HepG2 (cell line): ENCODE results near the gene TBC1D12. TPM values are rescaled to one million over a fixed set of nuclear protein-coding genes. Genes with fewer than 3 reads are reported as not detected.
A peak's percentile ranks its signal among the peaks of the same experiment; 100 is the strongest.

ENCODE experiments used
- ATAC-seq: fragments of 200-7000 bp; cut with Tn5 transposase; 3 replicates; pipeline ENCODE4 v1.9.1; 2020; ENCODE audit warnings: mild to moderate bottlenecking, moderate library complexity
- BruUV-seq: library from RNA; stranded (reverse); fragments of 400-500 nt; replicated peaks from 2 replicates; lab custom pipeline; 2021; lab: Mats Ljungman, UMichigan
- CTCF ChIA-PET: fragments of 300-600 bp; formaldehyde crosslinking; extraction: SDS; loops from one replicate; lab custom pipeline; 2021; ENCODE audit warnings: low total read pairs, inconsistent platforms, low intra/inter-chr PET ratio; lab: Yijun Ruan, JAX
- POLR2A ChIA-PET: fragments of 350-600 bp; sonication (Branson Sonifier 250); formaldehyde crosslinking; loops from one replicate; lab custom pipeline; 2020; ENCODE audit warnings: antibody characterized with exemption, inconsistent platforms; lab: Yijun Ruan, JAX
- DNase-seq: peaks from one replicate; pipeline ENCODE4 v3.0.0-alpha.2; 2015; ENCODE audit warnings: low spot score
- FAIRE-seq: peaks from 3 replicates; lab custom pipeline; 2011; peaks lifted over from hg19 to GRCh38; lab: Jason Lieb, UNC
- H2AFZ ChIP-seq: one replicate; pipeline ENCODE4 v1.6.1; 2011; ENCODE audit warnings: low read length, inconsistent platforms
- H3K27ac ChIP-seq: fragments of 300-600 bp; 3 replicates; pipeline ENCODE4 v1.8.0; 2011; ENCODE audit warnings: mixed run types, mild to moderate bottlenecking, mixed read lengths, low read length, inconsistent platforms; ENCODE audit not compliant: insufficient read depth; ENCODE audit errors: extremely low read length
- H3K27me3 ChIP-seq, 2 experiments: fragments of 200-600 bp in 1 of 2; 2 replicates in 1 of 2; 3 replicates in 1 of 2; pipeline versions ENCODE4 v1.6.0 to v1.8.0; 2011; ENCODE audit warnings: low read length in 2 of 2, mild to moderate bottlenecking in 2 of 2, moderate library complexity in 2 of 2, inconsistent platforms in 1 of 2; ENCODE audit not compliant: insufficient read depth in 2 of 2, control insufficient read depth in 1 of 2
- H3K36me3 ChIP-seq, 2 experiments: fragments of 200-600 bp in 1 of 2; replicated peaks in 1 of 2; 2 replicates in 1 of 2; 3 replicates in 1 of 2; pipeline versions ENCODE4 v1.5.1 to v1.8.0; 2011; ENCODE audit warnings: low read length in 2 of 2, inconsistent platforms in 1 of 2; ENCODE audit not compliant: insufficient read depth in 2 of 2, control insufficient read depth in 1 of 2
- H3K4me1 ChIP-seq: 2 replicates; pipeline ENCODE4 v1.5.1; 2012; ENCODE audit warnings: low read length, inconsistent platforms; ENCODE audit not compliant: insufficient read depth
- H3K4me2 ChIP-seq: 2 replicates; pipeline ENCODE4 v1.6.0; 2011; ENCODE audit warnings: low read depth, low read length, inconsistent platforms
- H3K4me3 ChIP-seq, 3 experiments: fragments of 200-600 bp in 1 of 3; sonication (generic), shearing (Covaris generic) in 1 of 3; replicated peaks in 1 of 3; 2 replicates each; pipeline ENCODE4 v1.5.1; 2011 to 2016; ENCODE audit warnings: low read length in 3 of 3, inconsistent platforms in 2 of 3, low read depth in 2 of 3, mild to moderate bottlenecking in 2 of 3, control low read depth in 1 of 3, mixed read lengths in 1 of 3; ENCODE audit not compliant: insufficient read depth in 1 of 3
- H3K79me2 ChIP-seq: one replicate; pipeline ENCODE4 v1.6.1; 2011; ENCODE audit warnings: low read length, inconsistent platforms; ENCODE audit not compliant: insufficient read depth
- H3K9ac ChIP-seq: 2 replicates; pipeline ENCODE4 v1.6.0; 2011; ENCODE audit warnings: mild to moderate bottlenecking, low read depth, low read length, inconsistent platforms; ENCODE audit not compliant: insufficient read depth
- H3K9me3 ChIP-seq: 2 replicates; pipeline ENCODE4 v1.5.1; 2012; ENCODE audit warnings: mild to moderate bottlenecking, low read length
- H4K20me1 ChIP-seq: 2 replicates; pipeline ENCODE4 v1.6.0; 2011; ENCODE audit warnings: inconsistent platforms, mild to moderate bottlenecking, low read length, moderate library complexity; ENCODE audit not compliant: insufficient read depth
- ARNT ChIP-seq: fragments of 450-650 bp; IDR thresholded peaks from 2 replicates; pipeline ENCODE4 v1.6.1; 2017
- KLF13 ChIP-seq: sonication (generic); formaldehyde crosslinking; IDR thresholded peaks from 2 replicates; pipeline ENCODE4 v1.4.0; 2020; ENCODE audit warnings: mild to moderate bottlenecking, missing genetic modification reagents
- MTF2 ChIP-seq: sonication (generic); formaldehyde crosslinking; IDR thresholded peaks from 2 replicates; pipeline ENCODE4 v1.5.0; 2020; ENCODE audit warnings: missing genetic modification reagents, borderline replicate concordance
- PAF1 ChIP-seq: IDR thresholded peaks from 2 replicates; pipeline ENCODE4 v1.6.1; 2016; ENCODE audit warnings: missing genetic modification reagents, missing compliant biosample characterization
- PAXIP1 ChIP-seq: sonication (generic); formaldehyde crosslinking; conservative IDR thresholded peaks from 2 replicates; pipeline ENCODE4 v1.4.0; 2020; ENCODE audit warnings: mild to moderate bottlenecking, missing genetic modification reagents, moderate library complexity
- THAP9 ChIP-seq: sonication (generic); formaldehyde crosslinking; IDR thresholded peaks from 2 replicates; pipeline ENCODE4; 2020; ENCODE audit warnings: missing genetic modification reagents, mild to moderate bottlenecking, borderline replicate concordance
- ZFP36 ChIP-seq: fragments of 150-350 bp; IDR thresholded peaks from 2 replicates; pipeline ENCODE4 v1.6.1; 2018; ENCODE audit warnings: borderline replicate concordance, low read length, low read depth; ENCODE audit not compliant: partially characterized antibody
- ZNF20 ChIP-seq: sonication (generic); formaldehyde crosslinking; IDR thresholded peaks from 2 replicates; pipeline ENCODE4 v1.4.0; 2020; ENCODE audit warnings: mild to moderate bottlenecking, moderate library complexity, missing genetic modification reagents
- ZNF644 ChIP-seq: IDR thresholded peaks from 2 replicates; pipeline ENCODE4 v1.6.1; 2016; ENCODE audit warnings: low read depth
- WGBS: methylation state at CpG from one replicate; pipeline ENCODE4 v1.1.6; 2017; ENCODE audit warnings: low lambda C conversion rate; 5-methylcytosine and 5-hydroxymethylcytosine counted together
- in situ Hi-C: cut with HindIII; loops from 2 replicates; pipeline ENCODE4 v1.10.0; 2017; ENCODE audit warnings: low pct_unique_long_range_greater_than_20kb; ENCODE audit not compliant: extremely low pct_ligation_motif_present
- intact Hi-C: fragments of 100-400 bp; cut with micrococcal nuclease; formaldehyde crosslinking; loops from one replicate; pipeline ENCODE4 v1.10.0; 2022; ENCODE audit not compliant: unreplicated experiment
- polyA plus RNA-seq, 8 experiments: library from polyadenylated mRNA; depleted of rRNA in 3 of 8; stranded (reverse) in 7 of 8; unstranded in 1 of 8; fragments of >200 nt; fragmentation: Illumina TruSeq in 4 of 8; extraction: Trizol in 4 of 8; gene quantifications; 2 replicates each; pipeline versions ENCODE4 v1.2.1 to v1.2.3, GENCODE V29; 2011 to 2016; ENCODE audit warnings: low read depth in 4 of 8, missing spikeins in 1 of 8, mixed read lengths in 1 of 8; ENCODE audit not compliant: insufficient read depth in 1 of 8
- total RNA-seq, 5 experiments: library from RNA; depleted of rRNA; stranded (reverse); fragments of >200 nt; fragmentation: Illumina TruSeq; extraction: Trizol; gene quantifications; 2 replicates each; pipeline ENCODE4 v1.2.3, GENCODE V29; 2016; ENCODE audit warnings: low read depth in 1 of 5
- TF ChIP-seq, protein P1 (sequence below): sonication (generic); formaldehyde crosslinking; IDR thresholded peaks from 2 replicates; pipeline ENCODE4 v1.4.0; 2020; ENCODE audit warnings: missing genetic modification reagents
- TF ChIP-seq, protein P2 (sequence below): sonication (generic); formaldehyde crosslinking; IDR thresholded peaks from 2 replicates; pipeline ENCODE4 v1.4.0; 2020; ENCODE audit warnings: low read depth, missing genetic modification reagents

The TBC1D12 gene
- total and polyA plus RNA-seq, 2 of the 13 experiments (the other 11 are each of a cell fraction or from before 2014, with no cell fraction given) = 5.7 to 6.2 TPM

DNA sequence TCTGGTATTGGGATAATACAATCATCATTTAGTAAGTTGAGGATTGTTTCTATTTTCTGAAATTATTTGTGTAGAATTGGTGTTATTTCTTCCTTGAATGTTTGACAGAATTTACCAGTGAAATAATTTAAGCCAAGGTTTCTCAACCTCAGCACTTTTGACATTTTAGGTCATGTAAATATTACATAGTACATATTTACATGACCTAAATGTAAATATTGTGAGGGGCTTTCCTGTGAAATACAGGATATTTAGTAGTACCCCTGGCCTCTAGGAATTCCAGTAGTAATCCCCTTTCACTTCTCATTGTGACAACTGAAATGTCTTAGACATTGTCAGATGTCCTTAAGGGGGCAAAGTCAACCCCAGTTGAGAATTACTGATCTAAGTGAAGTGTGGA is 59.8 kb downstream of the TBC1D12 start (continued):
- peak; percentile 57 for TF ChIP-seq PAXIP1 (CRISPR knock-in tag)
- TF ChIP-seq, protein P1, sequence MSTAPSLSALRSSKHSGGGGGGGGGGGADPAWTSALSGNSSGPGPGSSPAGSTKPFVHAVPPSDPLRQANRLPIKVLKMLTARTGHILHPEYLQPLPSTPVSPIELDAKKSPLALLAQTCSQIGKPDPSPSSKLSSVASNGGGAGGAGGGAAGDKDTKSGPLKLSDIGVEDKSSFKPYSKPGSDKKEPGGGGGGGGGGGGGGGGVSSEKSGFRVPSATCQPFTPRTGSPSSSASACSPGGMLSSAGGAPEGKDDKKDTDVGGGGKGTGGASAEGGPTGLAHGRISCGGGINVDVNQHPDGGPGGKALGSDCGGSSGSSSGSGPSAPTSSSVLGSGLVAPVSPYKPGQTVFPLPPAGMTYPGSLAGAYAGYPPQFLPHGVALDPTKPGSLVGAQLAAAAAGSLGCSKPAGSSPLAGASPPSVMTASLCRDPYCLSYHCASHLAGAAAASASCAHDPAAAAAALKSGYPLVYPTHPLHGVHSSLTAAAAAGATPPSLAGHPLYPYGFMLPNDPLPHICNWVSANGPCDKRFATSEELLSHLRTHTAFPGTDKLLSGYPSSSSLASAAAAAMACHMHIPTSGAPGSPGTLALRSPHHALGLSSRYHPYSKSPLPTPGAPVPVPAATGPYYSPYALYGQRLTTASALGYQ (CRISPR knock-in tag) = peak; percentile 83

DNA sequence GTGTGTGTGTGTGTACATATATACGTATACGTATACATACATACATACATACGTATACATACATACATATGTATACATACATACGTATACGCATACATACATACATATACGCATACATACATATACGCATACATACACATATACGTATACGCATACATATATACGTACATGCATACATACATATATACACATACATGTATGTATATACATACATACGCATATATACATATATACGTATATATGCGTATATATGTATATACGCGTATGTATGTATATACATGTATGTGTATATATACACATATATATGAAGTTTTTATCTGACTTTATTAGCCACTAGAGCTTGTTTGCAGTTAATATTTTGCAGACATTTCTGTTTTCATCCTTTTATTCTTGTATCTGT is 63.3 kb downstream of the TBC1D12 start:
- Histone ChIP-seq H3K4me3 (no peak overlapping the region), H3K9ac (no peak overlapping the region), H3K9me3 (no peaks in the 10 kb centered on the region), H3K4me2 (no peak overlapping the region), H4K20me1 (peaks cover 8% of the 10 kb centered on the region), H3K27me3 (no peaks in the 10 kb centered on the region), H3K27ac (no peak overlapping the region), H3K79me2 (no peaks in the 10 kb centered on the region), H3K4me1 (peaks cover 18% of the 10 kb centered on the region), H2AFZ (no peak overlapping the region), H3K36me3 (no peaks in the 10 kb centered on the region; a peak in 1 of 5 replicates)
- 93% methylated on average over 15 of the region's 15 CpGs for WGBS
- FAIRE-seq = no peak
- ChIA-PET CTCF (no interaction called here), POLR2A (no interaction called here)
- DNase-seq = no peak
- intact Hi-C loops (no loop called here), in situ Hi-C loops (no loop called here)
- no TSS peak for BruUV-seq
- ATAC-seq = no peak
- TF ChIP-seq ZNF20 (CRISPR knock-in tag) (no peak), KLF13 (CRISPR knock-in tag) (no peak), PAF1 (CRISPR knock-in tag) (no peak), MTF2 (CRISPR knock-in tag) (no peak), ZNF644 (CRISPR knock-in tag) (no peak), ZFP36 (no peak), THAP9 (CRISPR knock-in tag) (no peak), ARNT (no peak)
- TF ChIP-seq, protein P2, sequence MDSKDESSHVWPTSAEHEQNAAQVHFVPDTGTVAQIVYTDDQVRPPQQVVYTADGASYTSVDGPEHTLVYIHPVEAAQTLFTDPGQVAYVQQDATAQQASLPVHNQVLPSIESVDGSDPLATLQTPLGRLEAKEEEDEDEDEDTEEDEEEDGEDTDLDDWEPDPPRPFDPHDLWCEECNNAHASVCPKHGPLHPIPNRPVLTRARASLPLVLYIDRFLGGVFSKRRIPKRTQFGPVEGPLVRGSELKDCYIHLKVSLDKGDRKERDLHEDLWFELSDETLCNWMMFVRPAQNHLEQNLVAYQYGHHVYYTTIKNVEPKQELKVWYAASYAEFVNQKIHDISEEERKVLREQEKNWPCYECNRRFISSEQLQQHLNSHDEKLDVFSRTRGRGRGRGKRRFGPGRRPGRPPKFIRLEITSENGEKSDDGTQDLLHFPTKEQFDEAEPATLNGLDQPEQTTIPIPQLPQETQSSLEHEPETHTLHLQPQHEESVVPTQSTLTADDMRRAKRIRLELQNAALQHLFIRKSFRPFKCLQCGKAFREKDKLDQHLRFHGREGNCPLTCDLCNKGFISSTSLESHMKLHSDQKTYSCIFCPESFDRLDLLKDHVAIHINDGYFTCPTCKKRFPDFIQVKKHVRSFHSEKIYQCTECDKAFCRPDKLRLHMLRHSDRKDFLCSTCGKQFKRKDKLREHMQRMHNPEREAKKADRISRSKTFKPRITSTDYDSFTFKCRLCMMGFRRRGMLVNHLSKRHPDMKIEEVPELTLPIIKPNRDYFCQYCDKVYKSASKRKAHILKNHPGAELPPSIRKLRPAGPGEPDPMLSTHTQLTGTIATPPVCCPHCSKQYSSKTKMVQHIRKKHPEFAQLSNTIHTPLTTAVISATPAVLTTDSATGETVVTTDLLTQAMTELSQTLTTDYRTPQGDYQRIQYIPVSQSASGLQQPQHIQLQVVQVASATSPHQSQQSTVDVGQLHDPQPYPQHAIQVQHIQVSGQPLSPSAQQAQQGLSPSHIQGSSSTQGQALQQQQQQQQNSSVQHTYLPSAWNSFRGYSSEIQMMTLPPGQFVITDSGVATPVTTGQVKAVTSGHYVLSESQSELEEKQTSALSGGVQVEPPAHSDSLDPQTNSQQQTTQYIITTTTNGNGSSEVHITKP = no peak
